ENCODE data around the gene TEX19. TPM values are rescaled to one million over a fixed set of nuclear protein-coding genes. Genes with fewer than 3 reads are reported as not detected.
"Not testable (repeated sequence)": the region's sequence is repeated elsewhere in the genome, so short reads cannot be mapped to it uniquely, and the experiment has no call there.

TEX19 gene
- total and polyA plus RNA-seq, 2 experiments from 2014 or later: 0.10 to 0.66 TPM

DNA sequence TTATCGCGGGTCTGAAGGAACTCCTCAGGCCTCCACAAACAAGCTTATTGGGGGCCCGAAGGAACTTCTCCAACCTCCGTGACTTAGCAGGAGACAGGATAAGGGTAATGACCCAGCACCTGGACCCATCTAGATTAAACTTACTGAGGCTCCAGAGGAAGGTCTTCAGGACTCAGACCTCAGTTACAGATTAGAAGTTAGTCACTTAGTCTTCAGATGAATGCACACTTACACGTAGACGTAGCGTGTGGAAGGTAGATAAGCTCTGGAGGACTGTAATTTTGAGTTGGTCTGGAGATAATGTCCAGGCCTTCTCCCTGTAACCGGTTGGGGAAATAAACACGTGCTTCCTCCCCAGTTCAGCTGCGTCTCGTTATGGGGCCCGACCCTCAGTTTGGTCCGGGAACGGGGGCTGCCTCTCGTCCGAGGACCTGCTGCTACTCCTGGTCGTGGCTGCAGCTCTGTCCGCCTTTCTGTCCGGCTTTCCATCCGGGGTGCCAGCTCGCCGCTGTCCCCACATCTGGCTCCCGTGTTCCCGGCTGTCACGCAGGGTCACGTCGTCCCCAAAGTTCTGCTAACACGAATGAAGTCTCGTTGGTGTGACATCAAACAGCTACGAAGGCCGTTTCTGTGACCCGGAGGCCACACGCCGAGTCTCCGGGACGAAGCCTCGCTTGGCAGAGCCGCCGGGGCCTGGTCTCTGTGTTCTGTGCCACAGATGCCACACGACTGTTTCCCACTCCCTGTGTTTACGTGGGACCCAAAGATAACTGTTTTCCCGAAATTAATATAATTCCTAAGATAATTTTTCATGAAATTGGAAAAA is 13.7 kb upstream of the TEX19 start:
- Histone ChIP-seq H4K20me1 (replicated peaks; ENCODE audit: insufficient read depth) (no peaks in the 10 kb centered on the region), H2AFZ (no peak overlapping the region), H3K4me3 (no peak overlapping the region), H3K36me3 (ENCODE audit: insufficient read depth) (no peaks in the 10 kb centered on the region), H3K4me2 (no peak overlapping the region), H3K9me2 (ENCODE audit: insufficient read depth) (no peaks in the 10 kb centered on the region), H3K27ac (ENCODE audit: low read depth) (no peak overlapping the region), H3K79me2 (replicated peaks; ENCODE audit: insufficient read depth) (no peaks in the 10 kb centered on the region), H3K27me3 (ENCODE audit: insufficient read depth) (no peaks in the 10 kb centered on the region), H3K4me1 (ENCODE audit: insufficient read depth) (no peaks in the 10 kb centered on the region), H3F3A (replicated peaks; ENCODE audit: low read depth) (no peaks in the 10 kb centered on the region)
- Mint-ChIP-seq H3K36me3 (ENCODE audit: low read depth) (peaks cover 4% of the 10 kb centered on the region), H3K9me3 (peaks cover 13% of the 10 kb centered on the region), H3K27ac (no peak overlapping the region), H3K27me3 (ENCODE audit: insufficient read depth, low read depth, poor library complexity) (peaks cover 8% of the 10 kb centered on the region), H3K4me3 (no peak overlapping the region), H3K4me1 (peaks cover 4% of the 10 kb centered on the region; the same call in 1 of the 3 replicates)
- no peak for ATAC-seq
- no peak for TF ChIP-seq STAT1 (IDR thresholded peaks at IDR 0.05; ENCODE audit: unreplicated experiment)
- TF ChIP-seq ZNF114 (CRISPR knock-in tag; IDR thresholded peaks at IDR 0.05): no peak
- no peak for TF ChIP-seq NANOG (IDR thresholded peaks at IDR 0.05; ENCODE audit: borderline replicate concordance)
- TF ChIP-seq, protein P1, sequence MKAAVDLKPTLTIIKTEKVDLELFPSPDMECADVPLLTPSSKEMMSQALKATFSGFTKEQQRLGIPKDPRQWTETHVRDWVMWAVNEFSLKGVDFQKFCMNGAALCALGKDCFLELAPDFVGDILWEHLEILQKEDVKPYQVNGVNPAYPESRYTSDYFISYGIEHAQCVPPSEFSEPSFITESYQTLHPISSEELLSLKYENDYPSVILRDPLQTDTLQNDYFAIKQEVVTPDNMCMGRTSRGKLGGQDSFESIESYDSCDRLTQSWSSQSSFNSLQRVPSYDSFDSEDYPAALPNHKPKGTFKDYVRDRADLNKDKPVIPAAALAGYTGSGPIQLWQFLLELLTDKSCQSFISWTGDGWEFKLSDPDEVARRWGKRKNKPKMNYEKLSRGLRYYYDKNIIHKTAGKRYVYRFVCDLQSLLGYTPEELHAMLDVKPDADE (IDR thresholded peaks at IDR 0.05): no peak
- TF ChIP-seq ZNF331 (CRISPR knock-in tag; IDR thresholded peaks at IDR 0.05; ENCODE audit: low read depth): no peak
- no peak for DNase-seq (ENCODE audit: low spot score)

DNA sequence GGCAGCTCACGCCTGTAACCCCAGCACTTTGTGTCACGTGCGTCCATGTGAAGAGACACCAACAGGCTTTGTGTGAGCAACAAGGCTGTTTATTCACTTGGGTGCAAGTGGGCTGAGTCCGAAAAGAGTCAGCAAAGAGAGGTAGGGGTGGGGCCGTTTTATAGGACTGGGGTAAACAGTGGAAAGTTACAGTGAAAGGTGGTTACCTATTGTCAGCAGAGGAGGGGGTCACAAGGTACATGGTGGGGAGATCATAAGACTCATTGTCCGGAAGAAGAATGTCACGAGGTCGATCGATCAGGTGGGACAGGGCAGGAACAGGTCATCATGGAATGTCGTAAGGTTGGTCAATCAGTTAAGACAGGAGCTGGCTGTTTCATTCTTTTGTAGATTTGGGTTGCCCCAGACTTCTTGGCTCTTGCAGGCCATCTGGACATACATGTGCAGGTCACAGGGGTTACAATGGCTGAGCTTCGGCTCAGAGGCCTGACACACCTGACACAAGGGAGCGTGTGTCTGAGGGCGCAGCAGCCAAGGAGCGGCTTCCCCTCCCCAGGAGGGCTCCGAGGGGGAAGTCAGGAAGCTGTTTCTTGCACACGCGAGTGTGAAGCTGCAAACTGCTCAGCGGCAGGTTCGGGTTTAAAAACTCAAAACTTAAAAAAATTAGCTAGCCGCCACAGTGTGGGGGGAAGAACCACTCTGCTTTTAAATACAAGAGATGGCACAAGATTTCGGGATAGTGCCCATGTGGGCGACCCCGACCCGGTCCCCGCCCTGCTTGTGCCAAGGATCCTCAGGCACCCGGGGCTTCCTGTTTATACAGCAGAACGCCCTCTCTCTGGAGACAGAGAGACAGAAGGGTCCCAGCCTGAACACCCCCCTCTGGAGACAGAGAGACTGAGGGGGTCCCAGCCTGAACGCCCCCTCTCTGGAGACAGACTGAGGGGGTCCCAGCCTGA is 12.4 kb upstream of the TEX19 start:
- Mint-ChIP-seq H3K9me3 (peaks cover 3% of the 10 kb centered on the region; the same call in 1 of the 3 replicates), H3K4me3 (no peak overlapping the region), H3K27me3 (ENCODE audit: insufficient read depth, low read depth, poor library complexity) (peaks cover 7% of the 10 kb centered on the region), H3K4me1 (peaks cover 4% of the 10 kb centered on the region; the same call in 1 of the 3 replicates), H3K36me3 (ENCODE audit: low read depth) (no peaks in the 10 kb centered on the region), H3K27ac (no peak overlapping the region)
- ATAC-seq (no peak), DNase-seq (ENCODE audit: low spot score) (no peak)
- Histone ChIP-seq H3K4me3 (no peak overlapping the region), H2AFZ (no peak overlapping the region), H3K36me3 (ENCODE audit: insufficient read depth) (no peaks in the 10 kb centered on the region), H3K9me2 (ENCODE audit: insufficient read depth) (no peaks in the 10 kb centered on the region), H3K79me2 (replicated peaks; ENCODE audit: insufficient read depth) (no peaks in the 10 kb centered on the region), H3K4me2 (no peak overlapping the region), H3K27ac (ENCODE audit: low read depth) (no peak overlapping the region), H4K20me1 (replicated peaks; ENCODE audit: insufficient read depth) (no peaks in the 10 kb centered on the region), H3K27me3 (ENCODE audit: insufficient read depth) (no peaks in the 10 kb centered on the region), H3F3A (replicated peaks; ENCODE audit: low read depth) (no peaks in the 10 kb centered on the region), H3K4me1 (ENCODE audit: insufficient read depth) (no peaks in the 10 kb centered on the region)
- TF ChIP-seq, protein P2, sequence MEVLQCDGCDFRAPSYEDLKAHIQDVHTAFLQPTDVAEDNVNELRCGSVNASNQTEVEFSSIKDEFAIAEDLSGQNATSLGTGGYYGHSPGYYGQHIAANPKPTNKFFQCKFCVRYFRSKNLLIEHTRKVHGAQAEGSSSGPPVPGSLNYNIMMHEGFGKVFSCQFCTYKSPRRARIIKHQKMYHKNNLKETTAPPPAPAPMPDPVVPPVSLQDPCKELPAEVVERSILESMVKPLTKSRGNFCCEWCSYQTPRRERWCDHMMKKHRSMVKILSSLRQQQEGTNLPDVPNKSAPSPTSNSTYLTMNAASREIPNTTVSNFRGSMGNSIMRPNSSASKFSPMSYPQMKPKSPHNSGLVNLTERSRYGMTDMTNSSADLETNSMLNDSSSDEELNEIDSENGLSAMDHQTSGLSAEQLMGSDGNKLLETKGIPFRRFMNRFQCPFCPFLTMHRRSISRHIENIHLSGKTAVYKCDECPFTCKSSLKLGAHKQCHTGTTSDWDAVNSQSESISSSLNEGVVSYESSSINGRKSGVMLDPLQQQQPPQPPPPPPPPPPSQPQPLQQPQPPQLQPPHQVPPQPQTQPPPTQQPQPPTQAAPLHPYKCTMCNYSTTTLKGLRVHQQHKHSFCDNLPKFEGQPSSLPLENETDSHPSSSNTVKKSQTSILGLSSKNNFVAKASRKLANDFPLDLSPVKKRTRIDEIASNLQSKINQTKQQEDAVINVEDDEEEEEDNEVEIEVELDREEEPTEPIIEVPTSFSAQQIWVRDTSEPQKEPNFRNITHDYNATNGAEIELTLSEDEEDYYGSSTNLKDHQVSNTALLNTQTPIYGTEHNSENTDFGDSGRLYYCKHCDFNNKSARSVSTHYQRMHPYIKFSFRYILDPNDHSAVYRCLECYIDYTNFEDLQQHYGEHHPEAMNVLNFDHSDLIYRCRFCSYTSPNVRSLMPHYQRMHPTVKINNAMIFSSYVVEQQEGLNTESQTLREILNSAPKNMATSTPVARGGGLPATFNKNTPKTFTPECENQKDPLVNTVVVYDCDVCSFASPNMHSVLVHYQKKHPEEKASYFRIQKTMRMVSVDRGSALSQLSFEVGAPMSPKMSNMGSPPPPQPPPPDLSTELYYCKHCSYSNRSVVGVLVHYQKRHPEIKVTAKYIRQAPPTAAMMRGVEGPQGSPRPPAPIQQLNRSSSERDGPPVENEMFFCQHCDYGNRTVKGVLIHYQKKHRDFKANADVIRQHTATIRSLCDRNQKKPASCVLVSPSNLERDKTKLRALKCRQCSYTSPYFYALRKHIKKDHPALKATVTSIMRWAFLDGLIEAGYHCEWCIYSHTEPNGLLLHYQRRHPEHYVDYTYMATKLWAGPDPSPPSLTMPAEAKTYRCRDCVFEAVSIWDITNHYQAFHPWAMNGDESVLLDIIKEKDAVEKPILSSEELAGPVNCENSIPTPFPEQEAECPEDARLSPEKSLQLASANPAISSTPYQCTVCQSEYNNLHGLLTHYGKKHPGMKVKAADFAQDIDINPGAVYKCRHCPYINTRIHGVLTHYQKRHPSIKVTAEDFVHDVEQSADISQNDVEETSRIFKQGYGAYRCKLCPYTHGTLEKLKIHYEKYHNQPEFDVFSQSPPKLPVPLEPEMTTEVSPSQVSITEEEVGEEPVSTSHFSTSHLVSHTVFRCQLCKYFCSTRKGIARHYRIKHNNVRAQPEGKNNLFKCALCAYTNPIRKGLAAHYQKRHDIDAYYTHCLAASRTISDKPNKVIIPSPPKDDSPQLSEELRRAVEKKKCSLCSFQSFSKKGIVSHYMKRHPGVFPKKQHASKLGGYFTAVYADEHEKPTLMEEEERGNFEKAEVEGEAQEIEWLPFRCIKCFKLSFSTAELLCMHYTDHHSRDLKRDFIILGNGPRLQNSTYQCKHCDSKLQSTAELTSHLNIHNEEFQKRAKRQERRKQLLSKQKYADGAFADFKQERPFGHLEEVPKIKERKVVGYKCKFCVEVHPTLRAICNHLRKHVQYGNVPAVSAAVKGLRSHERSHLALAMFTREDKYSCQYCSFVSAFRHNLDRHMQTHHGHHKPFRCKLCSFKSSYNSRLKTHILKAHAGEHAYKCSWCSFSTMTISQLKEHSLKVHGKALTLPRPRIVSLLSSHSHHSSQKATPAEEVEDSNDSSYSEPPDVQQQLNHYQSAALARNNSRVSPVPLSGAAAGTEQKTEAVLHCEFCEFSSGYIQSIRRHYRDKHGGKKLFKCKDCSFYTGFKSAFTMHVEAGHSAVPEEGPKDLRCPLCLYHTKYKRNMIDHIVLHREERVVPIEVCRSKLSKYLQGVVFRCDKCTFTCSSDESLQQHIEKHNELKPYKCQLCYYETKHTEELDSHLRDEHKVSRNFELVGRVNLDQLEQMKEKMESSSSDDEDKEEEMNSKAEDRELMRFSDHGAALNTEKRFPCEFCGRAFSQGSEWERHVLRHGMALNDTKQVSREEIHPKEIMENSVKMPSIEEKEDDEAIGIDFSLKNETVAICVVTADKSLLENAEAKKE (CRISPR knock-in tag; IDR thresholded peaks at IDR 0.05): no peak

DNA sequence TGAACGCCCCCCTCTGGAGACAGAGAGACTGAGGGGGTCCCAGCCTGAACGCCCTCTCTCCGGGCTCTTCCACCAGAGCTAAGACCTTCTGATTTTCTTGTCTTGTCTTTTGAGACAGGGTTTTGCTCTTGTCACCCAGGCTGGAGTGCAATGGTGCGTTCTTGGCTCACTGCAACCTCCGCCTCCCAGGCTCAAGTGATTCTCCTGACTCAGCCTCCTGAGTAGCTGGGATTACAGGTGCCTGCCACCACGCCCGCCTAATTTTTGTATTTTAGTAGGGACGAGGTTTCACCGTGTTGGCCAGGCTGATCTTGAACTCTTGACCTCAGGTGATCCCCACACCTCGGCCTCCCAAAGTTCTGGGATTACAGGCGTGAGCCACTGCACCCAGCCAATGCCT is 11.1 kb upstream of the TEX19 start:
- DNase-seq (ENCODE audit: low spot score); H3K9me3 Mint-ChIP-seq; H3K4me3 ChIP-seq; H3K36me3 ChIP-seq (ENCODE audit: insufficient read depth); H3K27ac ChIP-seq (ENCODE audit: low read depth); H2AFZ ChIP-seq; H4K20me1 ChIP-seq (replicated peaks; ENCODE audit: insufficient read depth); H3K9me2 ChIP-seq (ENCODE audit: insufficient read depth); ATAC-seq; H3K36me3 Mint-ChIP-seq (ENCODE audit: low read depth); H3K4me1 Mint-ChIP-seq; H3K4me1 ChIP-seq (ENCODE audit: insufficient read depth); H3K27ac Mint-ChIP-seq; H3K27me3 ChIP-seq (ENCODE audit: insufficient read depth); H3K4me3 Mint-ChIP-seq; H3K27me3 Mint-ChIP-seq (ENCODE audit: insufficient read depth, low read depth, poor library complexity); H3K4me2 ChIP-seq; H3K79me2 ChIP-seq (replicated peaks; ENCODE audit: insufficient read depth); H3F3A ChIP-seq (replicated peaks; ENCODE audit: low read depth): not testable (repeated sequence)

All from GM23338 (cell line).